ENCODE data around the gene SBF2.

SBF2 gene

GRCh38 chr11:10293423-10294289 lies at the start of gene SBF2:
SBF2 (minus strand) TSS chr11:10294219; CDS start chr11:10294069, 150 bp downstream.
- H3K27me3 Mint-ChIP-seq: peaks cover 37% of the 10 kb centered on the region
- H3K4me1 Mint-ChIP-seq (ENCODE audit: low read depth): peaks cover 37% of the 10 kb centered on the region
- H3K4me3 Mint-ChIP-seq: peak within 1 kb of the TSS; percentile 77
- H3K36me3 Mint-ChIP-seq (ENCODE audit: low read depth): peaks cover 4% of the 10 kb centered on the region
- no peaks in the 10 kb centered on the region for H3K9me3 Mint-ChIP-seq
- H3K27ac Mint-ChIP-seq: peak within 1 kb of the TSS; percentile 5

GRCh38 chr11:10338287-10338686 lies 44.3 kb upstream of the SBF2 start:
- H3K27ac Mint-ChIP-seq: no peak overlapping the region
- H3K4me3 Mint-ChIP-seq: no peak overlapping the region
- no peaks in the 10 kb centered on the region for H3K9me3 Mint-ChIP-seq
- no peaks in the 10 kb centered on the region for H3K4me1 Mint-ChIP-seq (ENCODE audit: low read depth)
- H3K27me3 Mint-ChIP-seq: peaks cover 11% of the 10 kb centered on the region
- H3K36me3 Mint-ChIP-seq (ENCODE audit: low read depth): no peaks in the 10 kb centered on the region

DNA sequence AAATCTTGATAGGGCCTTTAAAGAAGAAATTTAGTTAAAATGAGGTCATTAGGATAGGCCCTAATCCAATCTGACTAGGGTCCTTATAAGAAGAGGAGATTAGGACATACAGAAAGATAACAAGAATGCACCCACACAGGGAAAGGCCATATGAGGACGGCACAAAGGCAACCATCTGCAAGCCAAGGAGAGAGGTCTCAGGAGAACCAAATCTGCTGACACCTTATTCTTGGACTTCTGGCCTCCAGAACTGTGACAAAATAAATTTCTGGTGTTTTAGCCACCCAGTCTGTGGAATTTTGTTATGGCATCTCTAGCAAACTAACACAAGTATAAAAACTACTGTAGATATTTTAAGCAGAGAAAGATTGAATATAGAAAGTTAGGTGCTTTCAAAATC lies 39.5 kb upstream of the SBF2 start:
- Mint-ChIP-seq H3K27ac (no peak overlapping the region), H3K36me3 (ENCODE audit: low read depth) (no peaks in the 10 kb centered on the region), H3K27me3 (peaks cover 6% of the 10 kb centered on the region), H3K4me3 (no peak overlapping the region), H3K4me1 (ENCODE audit: low read depth) (no peaks in the 10 kb centered on the region), H3K9me3 (no peaks in the 10 kb centered on the region)

- H3K27ac Mint-ChIP-seq: no peak overlapping the region
- H3K4me3 Mint-ChIP-seq: no peak overlapping the region
- peaks cover 6% of the 10 kb centered on the region for H3K27me3 Mint-ChIP-seq
- no peaks in the 10 kb centered on the region for H3K36me3 Mint-ChIP-seq (ENCODE audit: low read depth)
- no peaks in the 10 kb centered on the region for H3K9me3 Mint-ChIP-seq
- H3K4me1 Mint-ChIP-seq (ENCODE audit: low read depth): no peaks in the 10 kb centered on the region
These were observed 37.7 kb upstream of the SBF2 start for GRCh38 chr11:10331548-10332289.

- Mint-ChIP-seq H3K9me3 (no peaks in the 10 kb centered on the region), H3K27me3 (no peaks in the 10 kb centered on the region), H3K27ac (no peak overlapping the region), H3K4me1 (ENCODE audit: low read depth) (no peaks in the 10 kb centered on the region), H3K36me3 (ENCODE audit: low read depth) (no peaks in the 10 kb centered on the region), H3K4me3 (no peak overlapping the region)
These were observed 35.9 kb upstream of the SBF2 start for GRCh38 chr11:10329935-10330334.

DNA sequence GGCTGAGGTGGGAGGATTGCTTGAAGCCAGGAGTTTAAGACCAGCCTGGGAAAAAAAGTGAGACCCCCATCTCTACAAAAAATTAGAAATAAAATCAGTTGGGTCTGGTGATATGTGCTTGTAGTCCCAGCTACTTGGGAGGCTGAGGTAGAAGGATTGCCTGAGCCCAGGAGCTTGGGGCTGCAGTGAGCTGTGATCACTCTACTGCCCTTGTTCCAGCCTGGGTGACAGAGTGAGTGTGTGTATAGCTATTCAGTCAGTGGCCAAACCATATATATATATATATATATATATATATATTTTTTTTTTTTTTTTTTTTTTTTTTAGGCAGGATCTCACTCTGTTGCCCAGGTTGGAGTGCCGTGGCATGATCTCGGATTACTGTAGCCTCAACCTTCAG lies 35.3 kb upstream of the SBF2 start:
- no peak overlapping the region for H3K4me3 Mint-ChIP-seq
- H3K27ac Mint-ChIP-seq: no peak overlapping the region
- no peaks in the 10 kb centered on the region for H3K9me3 Mint-ChIP-seq
- no peaks in the 10 kb centered on the region for H3K36me3 Mint-ChIP-seq (ENCODE audit: low read depth)
- no peaks in the 10 kb centered on the region for H3K4me1 Mint-ChIP-seq (ENCODE audit: low read depth)
- peaks cover 3% of the 10 kb centered on the region for H3K27me3 Mint-ChIP-seq

DNA sequence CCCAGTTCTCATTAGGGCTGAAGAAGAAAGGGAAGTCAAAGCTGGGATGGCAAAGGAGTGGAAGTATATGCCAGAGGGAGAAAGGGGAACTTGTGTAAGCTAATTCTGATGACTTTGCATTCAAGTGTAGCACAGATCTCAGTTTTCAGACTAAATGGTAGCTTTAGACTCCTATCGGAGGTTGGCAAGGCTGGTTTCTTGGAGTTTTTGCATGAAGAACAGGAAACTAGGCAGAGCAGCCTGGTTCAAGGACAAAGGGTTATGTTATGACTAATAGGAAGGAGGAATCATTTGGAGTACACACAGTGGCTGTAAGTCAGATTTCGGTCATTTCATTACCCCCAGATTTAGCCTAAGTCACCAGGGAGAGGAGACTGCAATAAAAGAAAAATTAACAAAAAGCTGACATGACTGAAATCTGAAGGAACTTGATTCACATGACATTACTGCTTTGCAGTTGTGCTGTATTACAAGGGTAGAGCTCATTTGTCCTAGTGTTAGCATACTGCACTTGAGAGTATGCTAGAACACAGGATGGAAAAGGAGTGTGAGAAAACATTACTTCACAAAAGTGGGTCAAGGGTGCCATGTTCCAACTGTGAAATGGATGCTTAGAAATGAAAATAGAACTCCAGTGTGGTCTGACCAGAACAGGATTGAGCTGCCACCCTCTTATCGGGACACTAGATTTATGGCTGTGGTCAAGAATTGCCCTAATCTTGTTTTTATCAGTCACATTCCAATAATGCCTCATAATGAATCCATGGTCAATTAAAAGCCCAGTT lies 34.5 kb upstream of the SBF2 start:
- Mint-ChIP-seq H3K9me3 (no peaks in the 10 kb centered on the region), H3K4me1 (ENCODE audit: low read depth) (peaks cover 2% of the 10 kb centered on the region), H3K27me3 (peaks cover 6% of the 10 kb centered on the region), H3K4me3 (no peak overlapping the region), H3K36me3 (ENCODE audit: low read depth) (no peaks in the 10 kb centered on the region), H3K27ac (no peak overlapping the region)

GRCh38 chr11:10327254-10327653 lies 33.2 kb upstream of the SBF2 start:
- Mint-ChIP-seq H3K27ac (no peak overlapping the region), H3K27me3 (peaks cover 8% of the 10 kb centered on the region), H3K9me3 (no peaks in the 10 kb centered on the region), H3K4me3 (no peak overlapping the region), H3K4me1 (ENCODE audit: low read depth) (peaks cover 14% of the 10 kb centered on the region), H3K36me3 (ENCODE audit: low read depth) (no peaks in the 10 kb centered on the region)

- H3K36me3 Mint-ChIP-seq (ENCODE audit: low read depth): no peaks in the 10 kb centered on the region
- H3K9me3 Mint-ChIP-seq: no peaks in the 10 kb centered on the region
- peaks cover 8% of the 10 kb centered on the region for H3K27me3 Mint-ChIP-seq
- peaks cover 15% of the 10 kb centered on the region for H3K4me1 Mint-ChIP-seq (ENCODE audit: low read depth)
- H3K27ac Mint-ChIP-seq: no peak overlapping the region
- no peak overlapping the region for H3K4me3 Mint-ChIP-seq
These were observed 32.3 kb upstream of the SBF2 start for GRCh38 chr11:10326012-10326964.

DNA sequence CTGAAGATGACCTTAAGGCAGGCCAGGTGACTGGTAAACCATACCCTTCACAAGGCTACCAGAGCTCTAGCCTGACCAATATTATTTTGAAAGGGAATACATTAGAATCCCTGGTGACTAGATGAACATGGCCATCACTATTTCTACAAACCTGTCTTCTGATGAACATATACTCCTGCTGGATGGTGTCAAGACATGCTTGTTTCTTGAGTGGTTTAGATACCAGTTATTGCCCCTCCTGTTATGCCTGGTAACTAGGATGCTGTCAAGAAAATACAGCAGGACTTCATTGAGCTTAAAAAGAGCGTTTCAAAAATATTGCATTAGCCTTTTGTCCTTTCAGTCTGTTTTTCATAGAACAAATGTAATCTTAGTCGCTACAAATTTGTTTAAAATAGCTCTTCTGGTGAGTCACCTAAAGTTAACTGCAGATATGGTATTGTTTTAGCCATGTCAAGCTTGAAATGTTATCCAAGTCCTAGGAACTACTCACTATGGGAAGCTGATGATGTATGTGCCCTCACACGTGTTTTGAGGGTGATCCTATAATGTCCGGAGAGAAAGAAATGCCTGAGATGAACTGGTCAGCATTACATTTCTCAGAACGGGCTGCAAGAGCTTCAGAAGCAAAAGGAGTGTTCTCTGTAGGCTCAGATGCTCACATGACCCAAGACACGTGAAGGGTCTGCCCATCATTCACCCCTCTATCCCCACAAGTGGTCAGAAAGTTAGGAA lies 31.4 kb upstream of the SBF2 start:
- H3K36me3 Mint-ChIP-seq (ENCODE audit: low read depth): no peaks in the 10 kb centered on the region
- H3K27ac Mint-ChIP-seq: no peak overlapping the region
- peaks cover 15% of the 10 kb centered on the region for H3K4me1 Mint-ChIP-seq (ENCODE audit: low read depth)
- no peaks in the 10 kb centered on the region for H3K9me3 Mint-ChIP-seq
- H3K4me3 Mint-ChIP-seq: no peak overlapping the region
- H3K27me3 Mint-ChIP-seq: peaks cover 8% of the 10 kb centered on the region

DNA sequence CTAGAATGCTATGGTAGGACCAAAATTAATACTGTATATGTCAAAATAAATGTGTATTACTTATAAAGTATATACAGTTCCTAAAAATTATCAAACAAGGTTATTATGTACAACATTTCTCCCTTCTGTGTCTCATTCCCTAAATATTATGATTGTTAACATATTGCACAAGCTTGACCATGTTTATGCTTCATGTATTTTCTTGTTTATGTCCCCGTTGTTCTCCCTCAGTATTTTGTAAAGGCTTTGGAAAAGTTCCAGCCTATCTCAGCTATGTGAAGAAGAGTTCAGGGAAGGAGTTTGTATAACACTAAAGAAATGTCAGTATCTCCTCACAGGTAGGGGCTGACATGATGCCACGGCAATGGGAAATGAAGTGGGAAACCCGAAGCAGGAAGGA lies 30.5 kb upstream of the SBF2 start:
- peaks cover 12% of the 10 kb centered on the region for H3K27me3 Mint-ChIP-seq
- H3K4me3 Mint-ChIP-seq: no peak overlapping the region
- H3K4me1 Mint-ChIP-seq (ENCODE audit: low read depth): peaks cover 17% of the 10 kb centered on the region
- no peaks in the 10 kb centered on the region for H3K9me3 Mint-ChIP-seq
- peak overlapping the region; percentile 42 for H3K27ac Mint-ChIP-seq
- no peaks in the 10 kb centered on the region for H3K36me3 Mint-ChIP-seq (ENCODE audit: low read depth)

- Mint-ChIP-seq H3K27ac (no peak overlapping the region), H3K4me3 (no peak overlapping the region), H3K27me3 (peaks cover 12% of the 10 kb centered on the region), H3K9me3 (no peaks in the 10 kb centered on the region), H3K4me1 (ENCODE audit: low read depth) (peaks cover 18% of the 10 kb centered on the region), H3K36me3 (ENCODE audit: low read depth) (no peaks in the 10 kb centered on the region)
These were observed 29.8 kb upstream of the SBF2 start for GRCh38 chr11:10323793-10324170.

GRCh38 chr11:10322830-10323792 lies 29.1 kb upstream of the SBF2 start:
- Mint-ChIP-seq H3K4me1 (ENCODE audit: low read depth) (peaks cover 24% of the 10 kb centered on the region), H3K9me3 (no peaks in the 10 kb centered on the region), H3K4me3 (peak overlapping the region; percentile 46), H3K27me3 (peaks cover 12% of the 10 kb centered on the region), H3K36me3 (ENCODE audit: low read depth) (no peaks in the 10 kb centered on the region), H3K27ac (peak overlapping the region; percentile 83)

All from stimulated activated naive CD8-positive, alpha-beta T cell treated with anti-CD3 and anti-CD28 coated beads, Interleukin-15, Interleukin-2, amounts not matched to agents 100 ng/mL and 50 ng/mL, for 24 hours (primary cell).